CD4-positive, alpha-beta T cell treated with Interleukin-4 for 1 hour (primary cell): ENCODE measurements around the gene SLC6A13.

Experiments used
- DNase-seq, 2 donors: peaks; one replicate each; pipeline ENCODE4 v3.0.0-alpha.2; 2020 to 2022

Gene SLC6A13

DNA sequence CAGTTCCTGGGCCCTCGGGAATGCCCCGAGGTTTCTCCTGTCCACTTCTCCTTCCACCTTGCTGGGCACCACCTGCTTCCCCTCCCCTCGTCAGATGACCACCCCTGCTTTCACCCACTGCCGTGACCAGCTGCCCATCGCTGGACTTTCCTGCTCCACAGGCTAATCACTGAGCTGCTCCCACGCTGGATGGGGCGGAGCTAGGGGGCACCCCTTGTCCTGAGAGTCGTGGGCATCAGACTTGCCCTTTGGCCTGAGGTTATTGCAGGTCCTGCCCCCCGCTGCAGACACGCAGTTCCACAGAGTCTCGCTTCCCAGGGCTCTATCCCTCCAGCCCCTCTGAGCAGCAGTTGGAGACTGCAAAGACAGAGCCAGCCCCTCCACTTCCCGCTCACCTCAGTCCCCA lies 49.1 kb downstream of the SLC6A13 start:
- no peak for DNase-seq

GRCh38 chr12:212715-213526 lies 49.7 kb downstream of the SLC6A13 start:
- DNase-seq, result no peak

DNA sequence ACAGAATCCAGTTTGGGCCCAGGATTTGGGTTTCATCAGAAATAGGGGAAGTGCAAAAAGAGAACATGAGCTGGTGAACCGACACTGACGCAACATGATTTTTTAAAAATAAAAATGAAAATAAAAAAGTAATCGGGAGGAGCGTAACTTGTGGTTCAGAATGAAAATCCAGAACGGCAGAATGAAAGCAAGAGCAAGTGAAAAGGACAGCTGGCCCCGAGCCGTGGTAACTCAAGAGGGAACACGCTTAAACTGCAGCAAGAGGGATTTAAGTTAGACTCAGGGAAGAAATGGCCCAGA lies 50.3 kb downstream of the SLC6A13 start:
- no peak for DNase-seq

DNA sequence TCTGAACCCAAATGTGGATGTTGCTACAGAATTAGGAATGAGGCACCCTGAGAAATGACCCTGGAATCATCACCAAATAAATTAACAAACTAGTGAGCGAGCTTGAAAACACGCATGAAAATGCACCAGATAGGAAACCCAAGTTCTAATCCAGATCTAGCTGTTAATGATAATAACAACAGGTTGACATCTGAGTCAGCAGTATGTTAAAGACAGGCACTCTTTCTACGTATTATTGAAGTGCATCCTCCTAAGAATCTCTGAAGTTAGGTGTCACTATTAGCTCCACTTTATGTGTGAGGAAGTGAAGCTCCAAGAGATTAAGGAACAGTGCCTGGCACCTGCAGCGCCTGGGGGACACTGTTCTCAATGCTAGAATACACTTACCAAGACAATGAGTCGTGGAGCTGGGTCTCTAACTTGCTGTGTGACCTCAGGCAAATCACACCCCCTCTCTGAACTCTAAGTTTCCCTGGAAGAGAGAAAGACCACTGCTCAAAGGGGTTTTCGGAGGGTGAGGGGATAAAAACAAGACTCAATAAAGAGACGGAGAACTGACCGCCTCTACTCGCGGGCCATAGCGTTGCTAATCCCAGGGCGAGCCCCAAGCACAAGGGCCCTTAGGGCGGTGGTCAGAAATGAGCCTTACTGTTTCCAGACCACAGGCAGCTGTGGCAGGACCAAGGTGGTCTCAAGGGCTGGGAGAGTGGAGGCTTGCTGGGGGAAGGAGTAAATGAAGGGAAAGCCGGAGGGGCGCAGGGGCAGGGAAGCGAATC lies 50.8 kb downstream of the SLC6A13 start:
- DNase-seq, result no peak

DNA sequence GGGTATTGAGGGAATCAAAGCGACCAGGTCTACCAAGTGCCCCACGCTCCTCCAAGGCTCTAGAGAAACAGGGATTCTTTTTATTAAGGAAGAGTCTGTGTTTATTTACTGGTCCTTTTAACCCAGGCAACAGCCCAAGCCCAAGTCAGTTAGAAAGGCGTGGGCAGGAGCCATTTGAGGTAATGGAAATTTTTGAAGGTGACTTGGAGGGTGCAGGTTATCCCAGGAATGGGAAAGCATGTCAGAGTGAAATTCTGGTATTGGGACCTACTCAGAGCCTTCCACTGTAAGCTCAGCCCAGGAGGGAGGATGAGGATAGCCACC lies 51.5 kb downstream of the SLC6A13 start:
- no peak for DNase-seq

- no peak for DNase-seq
Observed at GRCh38 chr12:210277-211141, 52.1 kb downstream of the SLC6A13 start.

GRCh38 chr12:209851-210250 lies 52.8 kb downstream of the SLC6A13 start:
- DNase-seq, result no peak

GRCh38 chr12:209246-209645 lies 53.4 kb downstream of the SLC6A13 start:
- no peak for DNase-seq

- no peak for DNase-seq
Observed at GRCh38 chr12:208813-209212, 53.8 kb downstream of the SLC6A13 start.

GRCh38 chr12:207804-208203 lies 54.8 kb downstream of the SLC6A13 start:
- no peak for DNase-seq

DNA sequence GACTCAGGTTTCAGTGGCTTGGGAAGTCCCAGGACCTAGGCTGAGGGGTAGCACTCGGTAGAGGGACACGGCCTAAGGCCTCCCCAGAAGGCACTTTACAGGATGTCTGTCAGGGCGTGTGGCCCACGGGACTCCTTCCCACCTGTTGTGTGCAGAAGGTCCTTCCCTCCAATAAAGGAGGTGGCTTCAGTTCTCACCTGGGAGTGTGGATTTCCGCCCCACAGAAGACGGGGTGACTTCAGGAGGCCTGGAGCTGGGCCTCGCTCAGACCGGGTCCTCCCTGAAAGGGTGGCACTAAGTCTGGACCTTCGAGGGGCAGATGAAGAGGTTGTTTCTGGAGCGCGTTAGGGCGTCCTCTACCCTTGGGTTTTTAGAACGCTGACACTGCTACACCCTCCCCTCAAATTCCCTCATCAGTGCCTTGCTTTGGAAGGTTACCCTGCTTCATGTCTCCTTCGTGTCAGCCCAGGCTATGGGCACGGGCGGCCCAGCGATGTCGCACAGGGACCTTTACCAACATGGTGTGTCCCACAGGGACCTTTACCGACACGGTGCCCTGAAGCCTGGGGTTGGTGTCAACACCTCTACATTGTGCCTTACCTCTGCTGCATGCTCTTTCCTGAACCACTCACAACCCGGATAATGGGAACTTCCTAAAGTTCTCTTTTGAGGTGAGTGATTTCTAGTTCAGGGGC lies 55.7 kb downstream of the SLC6A13 start:
- no peak for DNase-seq

DNA sequence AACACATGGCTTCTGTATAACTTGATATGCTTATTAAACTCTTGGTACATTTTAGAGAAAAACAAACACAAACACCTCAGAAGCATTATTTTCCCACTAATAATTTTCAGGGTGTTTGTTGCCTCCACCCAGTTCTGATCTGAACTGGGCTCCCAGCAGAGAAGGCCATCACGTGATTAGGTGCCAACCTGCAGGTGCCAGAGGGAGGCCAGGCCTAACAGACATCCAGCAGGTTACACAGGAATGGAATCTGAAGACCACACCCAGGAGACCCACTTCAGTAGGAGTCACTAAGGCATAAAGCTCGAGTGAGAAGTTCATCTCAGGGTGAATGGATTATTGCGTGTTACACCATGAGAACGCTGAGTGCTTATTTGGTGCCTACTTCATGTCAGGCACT lies 57.6 kb downstream of the SLC6A13 start:
- no peak for DNase-seq

DNA sequence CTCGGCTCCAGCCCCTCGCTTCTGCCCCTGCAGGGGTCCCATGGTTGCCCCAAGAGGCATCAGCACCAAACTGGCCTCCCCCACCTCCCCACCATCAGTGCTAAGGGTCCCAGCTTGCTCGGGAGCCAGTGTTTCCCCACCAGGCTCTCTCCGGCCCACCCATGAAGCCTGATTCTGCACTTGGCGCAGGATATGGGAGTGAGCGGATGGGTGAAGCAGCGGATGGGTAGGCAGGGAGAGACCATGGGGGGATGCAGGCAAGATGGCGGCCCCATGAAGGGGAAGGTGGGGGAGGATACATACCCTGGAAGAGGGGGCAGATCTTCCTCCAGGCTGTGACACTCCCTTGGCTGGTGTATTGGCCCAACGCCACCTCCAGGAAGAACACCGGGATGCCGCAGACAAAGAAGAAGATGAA lies 58.4 kb downstream of the SLC6A13 start:
- no peak for DNase-seq

- no peak for DNase-seq
Observed at GRCh38 chr12:203462-204260, 59.0 kb downstream of the SLC6A13 start.

GRCh38 chr12:203074-203461 lies 59.6 kb downstream of the SLC6A13 start:
- DNase-seq, result no peak

GRCh38 chr12:202081-202731 lies 60.4 kb downstream of the SLC6A13 start:
- DNase-seq, result no peak

- DNase-seq, result no peak
Observed at GRCh38 chr12:201361-201760, 61.3 kb downstream of the SLC6A13 start.

GRCh38 chr12:198705-199104 lies 63.9 kb downstream of the SLC6A13 start:
- DNase-seq, result no peak

DNA sequence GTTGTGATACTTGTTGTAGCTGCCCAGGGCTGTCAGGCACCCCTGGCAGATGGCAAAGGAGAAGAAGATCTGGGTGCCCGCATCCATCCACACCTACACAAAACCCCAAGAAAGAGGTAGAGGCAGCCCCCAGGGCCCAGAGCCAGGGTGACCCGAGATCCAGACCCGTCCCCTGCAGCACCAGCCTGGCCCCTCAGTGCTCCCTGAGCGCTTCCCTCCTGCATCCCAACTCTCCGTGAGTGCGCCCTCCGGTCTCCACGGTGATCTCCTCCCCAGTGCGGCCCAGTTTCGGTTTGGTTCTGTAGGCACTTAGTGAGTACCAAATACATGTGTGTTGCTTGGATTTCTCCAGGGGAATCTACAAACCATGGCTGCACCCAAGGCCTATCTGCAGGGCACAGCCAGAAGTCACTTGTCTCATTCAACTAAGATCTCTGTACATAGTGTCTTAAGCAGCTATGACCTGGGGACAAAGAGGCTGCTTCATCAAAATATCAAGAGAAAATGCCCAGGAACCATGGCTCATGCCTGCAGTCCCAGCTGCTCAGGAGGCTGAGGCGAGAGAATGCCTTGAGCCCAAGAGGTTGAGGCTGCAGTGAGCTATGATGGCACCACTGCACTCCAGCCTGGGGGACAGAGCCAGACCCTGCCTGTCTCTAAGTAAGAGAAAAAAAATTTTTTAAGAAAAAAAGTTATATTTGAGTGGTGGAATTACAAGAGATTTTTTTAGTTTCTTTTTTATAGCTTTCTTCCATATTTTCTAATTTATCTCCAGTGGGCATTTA lies 64.5 kb downstream of the SLC6A13 start:
- no peak for DNase-seq

DNA sequence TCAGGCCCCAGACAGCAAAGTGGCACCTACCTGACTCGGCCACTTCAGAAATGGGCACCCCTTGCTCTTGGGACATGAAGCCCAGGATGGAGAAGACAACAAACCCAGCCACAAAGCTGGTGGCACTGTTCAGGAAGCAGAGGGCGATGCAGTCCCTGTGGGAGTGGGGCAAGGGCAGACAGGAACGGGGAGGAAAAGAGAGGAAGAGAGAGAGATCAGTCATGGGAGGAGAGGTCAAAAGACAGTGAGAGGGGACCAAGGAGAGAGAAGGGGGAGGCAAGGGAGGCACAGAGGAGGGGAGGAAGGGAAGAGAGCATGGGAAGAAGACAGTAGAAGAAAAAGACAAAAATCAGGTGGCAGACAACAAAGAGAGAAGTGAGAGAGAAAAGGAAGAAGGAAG lies 65.3 kb downstream of the SLC6A13 start:
- no peak for DNase-seq

DNA sequence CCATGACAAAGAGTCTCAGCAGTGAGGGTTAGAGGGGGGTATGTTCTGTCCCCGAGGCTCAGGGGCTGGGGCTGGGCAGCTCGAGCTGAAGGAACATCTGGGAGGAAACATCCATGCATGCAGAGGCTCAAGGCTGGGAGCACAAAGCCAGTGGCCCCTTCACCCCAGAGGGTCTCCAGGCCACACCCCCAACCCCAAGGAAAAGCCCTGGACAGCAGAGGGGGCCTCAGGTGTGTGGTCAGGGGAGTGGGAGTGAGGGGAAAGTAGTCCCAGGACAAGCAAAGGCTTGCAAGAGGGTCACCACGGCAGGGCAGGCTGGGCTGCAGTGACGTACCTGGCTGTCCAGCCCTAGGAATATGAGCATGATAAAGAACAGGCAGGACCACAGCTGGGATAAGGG lies 66.2 kb downstream of the SLC6A13 start:
- no peak for DNase-seq
